Sigmoid colon (tissue), 7 donors: ENCODE data around the gene C11orf24. TPM values are rescaled to one million over a fixed set of nuclear protein-coding genes. Genes with fewer than 3 reads are reported as not detected.
"Not testable (repeated sequence)": the region's sequence is repeated elsewhere in the genome, so short reads cannot be mapped to it uniquely, and the experiment has no call there.

ENCODE experiments used
- DNase-seq: peaks from one replicate; pipeline ENCODE4 v3.0.0-alpha.2; 2019
- H3K27ac ChIP-seq, 4 donors: fragments of 200-600 bp; sonication (generic); one replicate each; pipeline ENCODE4 v1.5.1; 2016 to 2019; ENCODE audit warnings: mild to moderate bottlenecking in 1 of 4
- H3K27me3 ChIP-seq, 3 donors: fragments of 200-600 bp; sonication (generic); one replicate each; pipeline ENCODE4 v1.5.1; 2019; ENCODE audit warnings: mild to moderate bottlenecking in 1 of 3
- H3K36me3 ChIP-seq, 4 donors: fragments of 200-600 bp; sonication (generic); one replicate each; pipeline ENCODE4 v1.5.1; 2016 to 2019
- H3K4me1 ChIP-seq, 4 donors: fragments of 200-600 bp; sonication (generic); one replicate each; pipeline ENCODE4 v1.5.1; 2017 to 2019
- H3K4me3 ChIP-seq, 4 donors: fragments of 200-600 bp; sonication (generic); one replicate each; pipeline ENCODE4 v1.5.1; 2017 to 2019; ENCODE audit warnings: mild to moderate bottlenecking in 2 of 4, moderate library complexity in 1 of 4
- H3K9me3 ChIP-seq, 4 donors: fragments of 200-600 bp in 3 of 4; sonication (generic) in 3 of 4; one replicate each; pipeline versions ENCODE4 v1.5.1 to v1.6.1; 2013 to 2019
- EP300 ChIP-seq, 4 donors: sonication (generic); formaldehyde crosslinking; IDR thresholded peaks; one replicate each; pipeline ENCODE4 v1.6.1; 2017; ENCODE audit warnings: antibody characterized with exemption in 4 of 4
- POLR2A ChIP-seq, 2 donors: fragments of 450-650 bp; IDR thresholded peaks; one replicate each; pipeline ENCODE4 v1.6.1; 2016; ENCODE audit warnings: antibody characterized with exemption in 2 of 2, mild to moderate bottlenecking in 2 of 2, moderate library complexity in 2 of 2
- POLR2AphosphoS5 ChIP-seq, 4 donors: sonication (generic); formaldehyde crosslinking; IDR thresholded peaks; one replicate each; pipeline ENCODE4 v1.6.1; 2017; ENCODE audit warnings: antibody characterized with exemption in 4 of 4
- WGBS, 2 donors: extraction: QIAGEN DNeasy Blood & Tissue Kit; methylation state at CpG; one replicate each; pipeline ENCODE4 v1.1.7; 2013; 5-methylcytosine and 5-hydroxymethylcytosine counted together
- intact Hi-C: fragments of 100-400 bp; cut with DNase I; formaldehyde crosslinking; loops from one replicate; pipeline ENCODE4 v1.15.1; 2023
- polyA plus RNA-seq, 3 donors: library from polyadenylated mRNA; stranded (reverse); fragments of 200-250 nt; gene quantifications; one replicate each; pipeline ENCODE4 v1.2.3, GENCODE V29; 2013
- total RNA-seq, 4 donors: library from RNA; depleted of rRNA; stranded (reverse); fragments of >200 nt; gene quantifications; one replicate each; pipeline ENCODE4 v1.1.0, GENCODE V29; 2016
- TF ChIP-seq, protein P1 (sequence below), 4 experiments: fragments of 450-650 bp in 3 of 4; fragments of 200-600 bp in 1 of 4; IDR thresholded peaks; one replicate each; pipeline ENCODE4 v1.5.1; 2016 to 2019; ENCODE audit warnings: antibody characterized with exemption in 4 of 4, mild to moderate bottlenecking in 3 of 4, moderate library complexity in 2 of 4
- donor health status: healthy with polysubstance abuse.
- donor health status: Bipolar disorder and iron deficiency.
- donor health status: healthy.

The C11orf24 gene
- total and polyA plus RNA-seq, 7 donors = 13.7 to 70.3 (median 25.4) TPM

DNA sequence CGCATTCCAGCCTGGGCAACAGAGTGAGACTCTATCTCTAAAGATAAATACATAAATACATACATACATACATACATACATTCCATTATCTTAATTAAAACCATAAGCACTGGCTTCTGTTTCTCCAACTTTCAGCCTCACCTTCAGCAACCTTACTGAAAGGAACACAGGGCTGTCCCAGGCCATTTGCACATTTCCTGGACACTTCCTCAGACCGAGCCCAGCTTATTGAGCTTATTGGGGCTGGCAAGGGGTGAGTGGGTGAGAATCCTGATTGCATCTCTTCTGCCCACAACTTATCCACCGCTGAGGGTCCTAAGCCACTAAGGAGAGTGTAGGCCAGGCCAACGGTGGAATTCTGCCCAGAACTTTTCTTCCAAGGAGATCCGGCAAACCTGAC is 24.2 kb upstream of the C11orf24 start:
- no peaks in the 10 kb centered on the region for H3K9me3 ChIP-seq
- TF ChIP-seq POLR2A (IDR thresholded peaks at IDR 0.05) (no peak), EP300 (IDR thresholded peaks at IDR 0.05) (no peak), POLR2AphosphoS5 (IDR thresholded peaks at IDR 0.05) (no peak)
- TF ChIP-seq, protein P1, sequence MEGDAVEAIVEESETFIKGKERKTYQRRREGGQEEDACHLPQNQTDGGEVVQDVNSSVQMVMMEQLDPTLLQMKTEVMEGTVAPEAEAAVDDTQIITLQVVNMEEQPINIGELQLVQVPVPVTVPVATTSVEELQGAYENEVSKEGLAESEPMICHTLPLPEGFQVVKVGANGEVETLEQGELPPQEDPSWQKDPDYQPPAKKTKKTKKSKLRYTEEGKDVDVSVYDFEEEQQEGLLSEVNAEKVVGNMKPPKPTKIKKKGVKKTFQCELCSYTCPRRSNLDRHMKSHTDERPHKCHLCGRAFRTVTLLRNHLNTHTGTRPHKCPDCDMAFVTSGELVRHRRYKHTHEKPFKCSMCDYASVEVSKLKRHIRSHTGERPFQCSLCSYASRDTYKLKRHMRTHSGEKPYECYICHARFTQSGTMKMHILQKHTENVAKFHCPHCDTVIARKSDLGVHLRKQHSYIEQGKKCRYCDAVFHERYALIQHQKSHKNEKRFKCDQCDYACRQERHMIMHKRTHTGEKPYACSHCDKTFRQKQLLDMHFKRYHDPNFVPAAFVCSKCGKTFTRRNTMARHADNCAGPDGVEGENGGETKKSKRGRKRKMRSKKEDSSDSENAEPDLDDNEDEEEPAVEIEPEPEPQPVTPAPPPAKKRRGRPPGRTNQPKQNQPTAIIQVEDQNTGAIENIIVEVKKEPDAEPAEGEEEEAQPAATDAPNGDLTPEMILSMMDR (IDR thresholded peaks at IDR 0.05) = no peak
- H3K27ac ChIP-seq = no peak overlapping the region

GRCh38 chr11:68295271-68295670 is 23.5 kb upstream of the C11orf24 start:
- intact Hi-C loops = loop anchor here (5.0 kb wide), 1 partner anchor 88 kb away; no protein-coding TSS in a partner anchor
- no peaks in the 10 kb centered on the region for H3K36me3 ChIP-seq

More for the DNA sequence above, 24.2 kb upstream of the C11orf24 start:
- peaks cover 0 to 10% (median 7%) of the 10 kb centered on the region in 4 donors for H3K4me1 ChIP-seq
- no peak overlapping the region for H3K4me3 ChIP-seq
- no peaks in the 10 kb centered on the region for H3K27me3 ChIP-seq
- DNase-seq = no peak
- intact Hi-C loops = loop anchor here (5.0 kb wide), 1 partner anchor 89 kb away; no protein-coding TSS in a partner anchor
- 91% methylated on average over 5 of the region's 5 CpGs for WGBS, 2 donors
- H3K36me3 ChIP-seq = no peaks in the 10 kb centered on the region

DNA sequence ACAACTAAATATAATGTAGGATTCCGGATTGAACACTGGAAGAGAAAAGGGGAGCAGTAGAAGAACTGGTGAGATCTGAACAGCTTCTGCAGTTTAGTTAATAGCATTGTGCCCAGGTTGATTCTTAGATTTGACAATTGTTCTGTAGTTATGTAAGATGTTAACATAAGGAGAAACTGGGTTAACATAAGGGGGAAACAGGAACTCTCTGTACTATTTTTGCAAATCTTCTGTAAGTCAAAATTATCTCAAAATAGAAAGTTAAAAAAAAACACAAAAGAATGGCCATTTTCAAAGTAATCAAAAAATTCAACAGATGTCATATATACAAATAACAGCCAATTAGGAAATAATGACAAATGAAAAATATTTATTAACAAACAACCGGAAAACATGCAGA is 21.9 kb upstream of the C11orf24 start:
- no peak overlapping the region for H3K4me3 ChIP-seq
- TF ChIP-seq POLR2A (IDR thresholded peaks at IDR 0.05) = no peak
- no peak for TF ChIP-seq POLR2AphosphoS5 (IDR thresholded peaks at IDR 0.05)
- TF ChIP-seq, protein P1 (IDR thresholded peaks at IDR 0.05) = no peak
- no peak for TF ChIP-seq EP300 (IDR thresholded peaks at IDR 0.05)
- intact Hi-C loops = no loop called here
- no peaks in the 10 kb centered on the region for H3K27me3 ChIP-seq
- H3K27ac ChIP-seq = no peak overlapping the region
- DNase-seq = no peak
- no peaks in the 10 kb centered on the region for H3K36me3 ChIP-seq
- H3K9me3 ChIP-seq = no peaks in the 10 kb centered on the region
- H3K4me1 ChIP-seq = peaks cover 0 to 10% (median 7%) of the 10 kb centered on the region in 4 donors
- 77 to 91% methylated on average over 2 of the region's 2 CpGs for WGBS, 2 donors

More at GRCh38 chr11:68295271-68295670, 23.5 kb upstream of the C11orf24 start:
- no peak overlapping the region for H3K27ac ChIP-seq
- no peak for DNase-seq
- H3K4me3 ChIP-seq = no peak overlapping the region
- 95% methylated on average over 1 of the region's 1 CpG for WGBS, 2 donors
- no peaks in the 10 kb centered on the region for H3K27me3 ChIP-seq
- no peaks in the 10 kb centered on the region for H3K9me3 ChIP-seq
- no peak for TF ChIP-seq POLR2A (IDR thresholded peaks at IDR 0.05)
- TF ChIP-seq, protein P1 (IDR thresholded peaks at IDR 0.05) = no peak
- no peak for TF ChIP-seq EP300 (IDR thresholded peaks at IDR 0.05)
- peaks cover 0 to 10% (median 7%) of the 10 kb centered on the region in 4 donors for H3K4me1 ChIP-seq

DNA sequence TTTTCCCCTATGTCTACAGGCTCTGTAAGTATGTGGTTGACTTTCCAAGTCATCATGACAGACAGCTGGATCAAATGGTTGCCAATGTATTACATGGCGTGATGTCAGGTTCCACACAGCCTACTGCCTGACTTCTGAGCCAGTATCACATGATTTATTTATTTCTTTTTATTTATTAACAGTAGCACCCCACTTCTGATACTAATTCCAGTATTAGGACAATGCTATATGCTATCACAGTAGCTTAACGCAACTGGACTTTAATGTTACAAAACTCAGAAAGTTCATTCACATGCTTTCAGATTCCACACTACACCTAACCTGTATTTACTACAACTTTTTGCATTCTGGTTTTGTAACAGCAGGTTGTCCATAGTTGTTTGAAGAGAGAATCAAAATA is 17.7 kb upstream of the C11orf24 start:
- intact Hi-C loops = no loop called here
- TF ChIP-seq POLR2AphosphoS5 (IDR thresholded peaks at IDR 0.05) = no peak
- TF ChIP-seq, protein P1 (IDR thresholded peaks at IDR 0.05) = no peak
- no peak for TF ChIP-seq POLR2A (IDR thresholded peaks at IDR 0.05)
- TF ChIP-seq EP300 (IDR thresholded peaks at IDR 0.05) = no peak
- H3K27ac ChIP-seq = no peak overlapping the region
- H3K4me1 ChIP-seq = no peaks in the 10 kb centered on the region
- no peak overlapping the region for H3K4me3 ChIP-seq
- DNase-seq = no peak
- no peaks in the 10 kb centered on the region for H3K9me3 ChIP-seq
- H3K27me3 ChIP-seq = no peaks in the 10 kb centered on the region
- H3K36me3 ChIP-seq = no peaks in the 10 kb centered on the region
- WGBS, 2 donors = 96 to 98% methylated on average over 2 of the region's 2 CpGs

- intact Hi-C loops = no loop called here
- no peaks in the 10 kb centered on the region for H3K4me1 ChIP-seq
- 80 to 86% methylated on average over 8 of the region's 8 CpGs for WGBS, 2 donors
- no peak overlapping the region for H3K27ac ChIP-seq
- no peak overlapping the region for H3K4me3 ChIP-seq
- TF ChIP-seq, protein P1 (IDR thresholded peaks at IDR 0.05) = no peak
- TF ChIP-seq POLR2A (IDR thresholded peaks at IDR 0.05) = no peak
- no peak for TF ChIP-seq EP300 (IDR thresholded peaks at IDR 0.05)
- no peak for TF ChIP-seq POLR2AphosphoS5 (IDR thresholded peaks at IDR 0.05)
- DNase-seq = no peak
- H3K27me3 ChIP-seq = no peaks in the 10 kb centered on the region
- H3K9me3 ChIP-seq = no peaks in the 10 kb centered on the region
- H3K36me3 ChIP-seq = no peaks in the 10 kb centered on the region
These were observed 15.6 kb upstream of the C11orf24 start for GRCh38 chr11:68287419-68287818.

DNA sequence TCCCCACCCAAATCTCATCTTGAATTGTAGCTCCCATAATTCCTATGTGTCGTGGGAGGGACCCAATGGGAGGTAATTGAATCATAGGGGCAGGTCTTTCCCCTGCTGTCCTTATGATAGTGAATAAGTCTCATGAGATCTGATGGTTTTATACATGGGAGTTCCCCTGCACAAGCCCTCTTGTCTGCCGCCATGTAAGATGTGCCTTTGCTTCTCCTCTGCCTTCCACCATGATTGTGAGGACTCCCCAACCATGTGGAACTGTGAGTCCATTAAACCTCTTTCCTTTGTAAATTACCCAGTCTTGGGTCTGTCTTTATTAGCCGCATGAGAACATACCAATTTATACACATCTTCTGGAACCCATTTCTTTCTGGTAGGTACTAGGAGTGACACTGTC is 12.8 kb upstream of the C11orf24 start:
- DNase-seq, H3K4me3 ChIP-seq, H3K27ac ChIP-seq, H3K9me3 ChIP-seq, intact Hi-C loops, H3K36me3 ChIP-seq, H3K27me3 ChIP-seq, H3K4me1 ChIP-seq: not testable (repeated sequence)
- 94 to 96% methylated on average over 3 of the region's 3 CpGs for WGBS, 2 donors
